Activated T-helper 9 cell treated with anti-CD3 and anti-CD28 coated beads, Interleukin-2, amount 50 U/mL, for 16 hours (primary cell): ENCODE measurements around the gene PRKCE.

Experiments used
- DNase-seq: peaks from one replicate; pipeline ENCODE4 v3.0.0-alpha.2; 2020; ENCODE audit warnings: low read depth

The PRKCE gene

GRCh38 chr2:45755585-45756335, 104.3 kb downstream of the PRKCE start:
- DNase-seq: no peak

- no peak for DNase-seq
Observed at GRCh38 chr2:45758018-45758417, 106.5 kb downstream of the PRKCE start.

GRCh38 chr2:45759310-45759851, 107.9 kb downstream of the PRKCE start:
- no peak for DNase-seq

- no peak for DNase-seq
Observed at GRCh38 chr2:45761635-45762034, 110.2 kb downstream of the PRKCE start.

- DNase-seq: no peak
Observed at GRCh38 chr2:45763255-45763654, 111.8 kb downstream of the PRKCE start.

GRCh38 chr2:45763797-45764196, 112.3 kb downstream of the PRKCE start:
- no peak for DNase-seq

- DNase-seq: no peak
Observed at GRCh38 chr2:45765007-45765727, 113.7 kb downstream of the PRKCE start.

GRCh38 chr2:45765728-45766254, 114.3 kb downstream of the PRKCE start:
- DNase-seq: no peak

GRCh38 chr2:45768208-45768607, 116.7 kb downstream of the PRKCE start:
- DNase-seq: no peak

- no peak for DNase-seq
Observed at GRCh38 chr2:45769056-45769455, 117.6 kb downstream of the PRKCE start.

- no peak for DNase-seq
Observed at GRCh38 chr2:45769854-45770576, 118.5 kb downstream of the PRKCE start.

GRCh38 chr2:45770811-45771210, 119.3 kb downstream of the PRKCE start:
- DNase-seq: no peak

GRCh38 chr2:45771261-45771660, 119.8 kb downstream of the PRKCE start:
- no peak for DNase-seq

GRCh38 chr2:45772038-45772437, 120.6 kb downstream of the PRKCE start:
- DNase-seq: no peak

GRCh38 chr2:45773909-45774308, 122.4 kb downstream of the PRKCE start:
- DNase-seq: no peak

- no peak for DNase-seq
Observed at GRCh38 chr2:45774688-45775244, 123.3 kb downstream of the PRKCE start.

- no peak for DNase-seq
Observed at GRCh38 chr2:45776160-45776955, 124.9 kb downstream of the PRKCE start.

GRCh38 chr2:45777996-45778719, 126.7 kb downstream of the PRKCE start:
- DNase-seq: no peak

GRCh38 chr2:45778720-45779171, 127.3 kb downstream of the PRKCE start:
- peak; percentile 39 for DNase-seq
